GM19025 (cell line): ENCODE data around the gene PATZ1.
A peak's percentile ranks its signal among the peaks of the same experiment; 100 is the strongest.
"Not testable (repeated sequence)": the region's sequence is repeated elsewhere in the genome, so short reads cannot be mapped to it uniquely, and the experiment has no call there.

Experiments used
- ATAC-seq: cut with Tn5 transposase; IDR thresholded peaks from one replicate; pipeline ENCODE4 v1.9.1; 2021; ENCODE audit warnings: mild to moderate bottlenecking, low read depth, moderate library complexity; ENCODE audit not compliant: unreplicated experiment

Gene PATZ1

GRCh38 chr22:31346255-31346732 lies at the start of gene PATZ1:
PATZ1 (minus strand) TSS chr22:31346346; CDS start chr22:31345602, 744 bp downstream.
- peak; percentile 29 for ATAC-seq

GRCh38 chr22:31394326-31394725 lies 48.2 kb upstream of the PATZ1 start:
- ATAC-seq, result no peak

GRCh38 chr22:31393893-31394292 lies 47.7 kb upstream of the PATZ1 start:
- no peak for ATAC-seq

- ATAC-seq, result not testable (repeated sequence)
These were observed 32.5 kb upstream of the PATZ1 start for GRCh38 chr22:31378651-31379050.

- no peak for ATAC-seq
These were observed 32.0 kb upstream of the PATZ1 start for GRCh38 chr22:31378123-31378522.

- ATAC-seq, result no peak
These were observed 31.5 kb upstream of the PATZ1 start for GRCh38 chr22:31377612-31378011.

- ATAC-seq, result no peak
These were observed 21.3 kb upstream of the PATZ1 start for GRCh38 chr22:31367426-31367825.

GRCh38 chr22:31363885-31364465 lies 17.8 kb upstream of the PATZ1 start:
- ATAC-seq, result no peak

- ATAC-seq, result no peak
These were observed 15.6 kb upstream of the PATZ1 start for GRCh38 chr22:31361743-31362142.

GRCh38 chr22:31360029-31360428 lies 13.9 kb upstream of the PATZ1 start:
- no peak for ATAC-seq

- ATAC-seq, result no peak
These were observed 8.4 kb upstream of the PATZ1 start for GRCh38 chr22:31354515-31354914.

- no peak for ATAC-seq
These were observed 4.3 kb upstream of the PATZ1 start for GRCh38 chr22:31350410-31350863.

- ATAC-seq, result no peak
These were observed 3.8 kb upstream of the PATZ1 start for GRCh38 chr22:31349960-31350359.

GRCh38 chr22:31348766-31349165 lies 2.6 kb upstream of the PATZ1 start:
- no peak for ATAC-seq

GRCh38 chr22:31348009-31348337 lies 1.8 kb upstream of the PATZ1 start:
- not testable (repeated sequence) for ATAC-seq

GRCh38 chr22:31347251-31348008 lies 1.3 kb upstream of the PATZ1 start:
- ATAC-seq, result no peak

GRCh38 chr22:31346733-31347250 lies 646 bp upstream of the PATZ1 start:
- no peak for ATAC-seq

- ATAC-seq, result peak; percentile 44
These were observed 553 bp downstream of the PATZ1 start for GRCh38 chr22:31345331-31346254.

- no peak for ATAC-seq
These were observed 1.4 kb downstream of the PATZ1 start for GRCh38 chr22:31344578-31345330.

GRCh38 chr22:31344256-31344577 lies 1.9 kb downstream of the PATZ1 start:
- no peak for ATAC-seq
